WERI-Rb-1 (cell line): ENCODE data around the gene PDE3A.

Experiments
- DNase-seq: peaks from one replicate; pipeline ENCODE4 v3.0.0-alpha.2; 2020
- H3K27ac ChIP-seq: fragments of 250-450 bp; sonication (Bioruptor Pico); 2 replicates; pipeline ENCODE4 v1.5.1; 2020; ENCODE audit warnings: mild to moderate bottlenecking, moderate library complexity
- H3K27me3 ChIP-seq: fragments of 250-450 bp; sonication (Bioruptor Pico); 2 replicates; pipeline ENCODE4 v1.5.1; 2021; ENCODE audit warnings: mild to moderate bottlenecking, low read depth, moderate library complexity; ENCODE audit not compliant: insufficient read depth, severe bottlenecking
- H3K36me3 ChIP-seq: fragments of 250-450 bp; sonication (Bioruptor Pico); 2 replicates; pipeline ENCODE4 v1.5.1; 2020; ENCODE audit warnings: mild to moderate bottlenecking, moderate library complexity
- H3K4me3 ChIP-seq: 2 replicates; pipeline ENCODE4 v1.5.1; 2011; ENCODE audit warnings: low read depth, mild to moderate bottlenecking, control low read depth, low read length
- H3K9me3 ChIP-seq: fragments of 250-450 bp; sonication (Bioruptor Pico); 2 replicates; pipeline ENCODE4 v1.5.1; 2021; ENCODE audit warnings: mild to moderate bottlenecking, moderate library complexity; ENCODE audit not compliant: severe bottlenecking
- TF ChIP-seq, protein P1 (sequence below): IDR thresholded peaks from 2 replicates; pipeline ENCODE4 v1.5.1; 2011; ENCODE audit warnings: low read depth, mild to moderate bottlenecking, control low read depth, inconsistent platforms, low read length

PDE3A gene

DNA sequence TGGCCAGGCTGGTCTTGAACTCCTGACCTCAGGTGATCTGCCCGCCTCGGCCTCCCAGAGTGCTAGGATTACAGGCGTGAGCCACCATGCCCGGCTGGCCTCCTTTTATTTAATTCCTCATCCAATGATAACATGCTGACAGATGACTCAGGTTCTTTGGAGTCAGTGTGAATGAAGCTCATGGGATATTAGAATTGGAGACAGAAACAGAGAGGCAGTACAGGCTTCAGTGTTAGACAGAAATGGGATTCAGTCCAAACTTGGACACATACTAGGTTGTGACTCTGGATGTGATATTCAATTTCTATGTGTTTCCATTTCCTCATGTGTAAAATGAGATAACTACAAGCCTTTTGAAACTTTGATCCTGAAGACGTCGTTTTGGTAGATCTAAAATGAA lies 47.3 kb downstream of the PDE3A start:
- TF ChIP-seq, protein P1, sequence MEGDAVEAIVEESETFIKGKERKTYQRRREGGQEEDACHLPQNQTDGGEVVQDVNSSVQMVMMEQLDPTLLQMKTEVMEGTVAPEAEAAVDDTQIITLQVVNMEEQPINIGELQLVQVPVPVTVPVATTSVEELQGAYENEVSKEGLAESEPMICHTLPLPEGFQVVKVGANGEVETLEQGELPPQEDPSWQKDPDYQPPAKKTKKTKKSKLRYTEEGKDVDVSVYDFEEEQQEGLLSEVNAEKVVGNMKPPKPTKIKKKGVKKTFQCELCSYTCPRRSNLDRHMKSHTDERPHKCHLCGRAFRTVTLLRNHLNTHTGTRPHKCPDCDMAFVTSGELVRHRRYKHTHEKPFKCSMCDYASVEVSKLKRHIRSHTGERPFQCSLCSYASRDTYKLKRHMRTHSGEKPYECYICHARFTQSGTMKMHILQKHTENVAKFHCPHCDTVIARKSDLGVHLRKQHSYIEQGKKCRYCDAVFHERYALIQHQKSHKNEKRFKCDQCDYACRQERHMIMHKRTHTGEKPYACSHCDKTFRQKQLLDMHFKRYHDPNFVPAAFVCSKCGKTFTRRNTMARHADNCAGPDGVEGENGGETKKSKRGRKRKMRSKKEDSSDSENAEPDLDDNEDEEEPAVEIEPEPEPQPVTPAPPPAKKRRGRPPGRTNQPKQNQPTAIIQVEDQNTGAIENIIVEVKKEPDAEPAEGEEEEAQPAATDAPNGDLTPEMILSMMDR: no peak
- Histone ChIP-seq H3K27me3 (no peaks in the 10 kb centered on the region), H3K9me3 (no peaks in the 10 kb centered on the region), H3K36me3 (no peaks in the 10 kb centered on the region), H3K4me3 (no peak overlapping the region), H3K27ac (no peak overlapping the region)
- DNase-seq: no peak

DNA sequence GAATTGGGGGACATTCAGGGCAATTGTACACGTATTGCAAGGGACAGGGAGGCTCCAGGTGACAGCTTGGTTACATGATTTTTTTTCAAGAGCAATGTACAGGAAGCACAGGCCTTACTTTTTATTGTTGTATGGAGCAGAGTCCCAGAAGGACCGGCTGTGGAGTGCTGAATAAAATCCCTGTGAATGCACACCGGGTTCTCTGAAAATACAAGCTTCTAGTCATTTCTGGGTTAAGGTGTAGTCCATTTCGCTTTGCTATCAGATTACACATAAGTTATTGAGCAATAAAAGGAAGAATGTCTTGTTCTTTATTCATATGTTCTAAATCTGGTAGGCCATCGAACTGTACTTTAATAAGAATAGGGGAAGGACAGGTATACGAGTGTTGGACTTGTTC lies 52.2 kb downstream of the PDE3A start:
- H3K27ac ChIP-seq: no peak overlapping the region
- H3K9me3 ChIP-seq: no peaks in the 10 kb centered on the region
- H3K36me3 ChIP-seq: no peaks in the 10 kb centered on the region
- TF ChIP-seq, protein P1: no peak
- H3K27me3 ChIP-seq: no peaks in the 10 kb centered on the region
- no peak overlapping the region for H3K4me3 ChIP-seq
- no peak for DNase-seq

DNA sequence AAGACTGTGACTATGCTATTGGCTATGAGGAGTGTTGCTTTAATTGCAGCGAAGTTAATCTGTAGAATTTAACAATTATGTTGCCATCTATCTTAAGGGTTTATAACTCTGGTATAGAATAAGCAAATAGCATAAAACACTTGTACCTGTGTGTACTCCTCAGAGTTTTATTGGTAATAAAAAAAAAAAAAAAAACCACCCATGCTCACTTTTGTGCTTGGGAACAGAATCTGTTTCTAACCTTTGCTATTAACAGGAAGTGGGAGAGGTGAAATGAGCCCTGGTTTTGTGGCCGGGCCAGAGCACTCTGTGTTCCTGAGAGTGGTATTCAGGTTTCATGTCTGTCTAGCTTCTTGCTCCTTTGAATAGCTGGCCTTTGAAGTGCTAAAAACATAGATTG lies 53.1 kb downstream of the PDE3A start:
- Histone ChIP-seq H3K27ac (no peak overlapping the region), H3K4me3 (no peak overlapping the region), H3K9me3 (no peaks in the 10 kb centered on the region), H3K36me3 (no peaks in the 10 kb centered on the region), H3K27me3 (no peaks in the 10 kb centered on the region)
- no peak for DNase-seq
- TF ChIP-seq, protein P1: no peak

DNA sequence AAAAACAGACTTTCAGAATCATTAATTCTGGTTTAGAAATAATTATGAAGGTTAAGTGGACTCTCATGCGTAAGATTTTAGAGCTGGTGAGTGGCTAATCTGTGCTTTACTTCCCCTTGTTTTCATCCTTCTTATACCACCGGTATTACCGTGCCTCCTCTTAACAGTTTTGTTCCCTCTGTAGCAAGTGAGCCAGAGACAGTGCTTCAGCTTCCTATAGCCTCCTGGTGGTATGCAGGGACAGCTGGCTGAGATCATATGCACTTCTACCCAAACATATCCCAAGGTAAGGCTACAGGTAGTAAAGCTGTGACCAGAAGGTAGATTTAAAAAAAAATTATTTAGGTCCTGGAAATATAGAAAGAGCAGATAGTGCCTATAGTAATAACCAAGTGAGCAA lies 55.2 kb downstream of the PDE3A start:
- Histone ChIP-seq H3K27ac (no peak overlapping the region), H3K36me3 (no peaks in the 10 kb centered on the region), H3K4me3 (no peak overlapping the region), H3K27me3 (no peaks in the 10 kb centered on the region), H3K9me3 (no peaks in the 10 kb centered on the region)
- TF ChIP-seq, protein P1: 0 out of 2 replicates have a peak, but pooled peaks have one; percentile 2
- peak; percentile 7 for DNase-seq

DNA sequence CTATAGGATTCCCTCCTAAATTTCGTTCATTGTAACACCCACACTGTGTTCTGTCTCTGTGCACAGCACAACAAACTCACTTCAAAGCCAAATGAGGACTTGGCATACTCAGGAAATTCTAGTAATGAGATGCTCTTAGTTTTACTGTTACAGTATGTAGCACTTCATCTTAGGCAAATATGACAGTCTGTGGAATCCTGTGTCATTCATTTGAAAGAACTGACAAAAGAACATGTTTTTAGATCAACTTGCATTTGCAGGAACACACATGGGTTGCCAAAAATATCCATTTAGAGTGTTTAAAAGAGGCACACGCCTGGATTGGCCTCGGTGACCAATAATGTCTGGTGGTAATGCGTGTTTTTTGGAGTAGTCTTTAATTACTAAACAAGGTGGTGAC lies 56.5 kb downstream of the PDE3A start:
- Histone ChIP-seq H3K27ac (no peak overlapping the region), H3K27me3 (no peaks in the 10 kb centered on the region), H3K4me3 (no peak overlapping the region), H3K9me3 (no peaks in the 10 kb centered on the region), H3K36me3 (no peaks in the 10 kb centered on the region)
- DNase-seq: no peak
- TF ChIP-seq, protein P1: no peak

DNA sequence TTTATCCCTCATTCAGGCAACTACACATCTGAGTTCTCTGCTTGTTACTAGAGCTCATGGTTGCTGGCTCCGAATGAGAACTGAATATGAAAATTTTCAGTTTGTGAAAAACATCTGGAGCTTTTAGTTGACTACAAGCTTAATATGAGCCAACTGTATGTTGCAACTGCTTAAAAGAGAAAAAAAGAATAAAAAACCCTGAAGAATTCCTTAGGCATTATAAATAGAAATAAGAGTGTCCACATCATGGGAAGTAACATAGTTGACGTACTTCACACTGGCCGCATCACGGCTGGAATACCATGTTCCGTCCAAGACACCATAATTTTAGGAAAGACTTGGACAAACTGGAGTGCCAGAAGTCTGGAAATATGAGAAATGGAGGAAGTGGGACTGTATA lies 57.9 kb downstream of the PDE3A start:
- H3K27ac ChIP-seq: no peak overlapping the region
- H3K36me3 ChIP-seq: no peaks in the 10 kb centered on the region
- TF ChIP-seq, protein P1: no peak
- no peaks in the 10 kb centered on the region for H3K9me3 ChIP-seq
- H3K27me3 ChIP-seq: no peaks in the 10 kb centered on the region
- DNase-seq: no peak
- no peak overlapping the region for H3K4me3 ChIP-seq
